GM19395 (cell line): ENCODE data around the gene PPFIBP2.

Experiments used
- ATAC-seq: cut with Tn5 transposase; IDR thresholded peaks from one replicate; pipeline ENCODE4 v1.9.1; 2021; ENCODE audit warnings: mild to moderate bottlenecking, moderate library complexity; ENCODE audit not compliant: unreplicated experiment

The PPFIBP2 gene

DNA sequence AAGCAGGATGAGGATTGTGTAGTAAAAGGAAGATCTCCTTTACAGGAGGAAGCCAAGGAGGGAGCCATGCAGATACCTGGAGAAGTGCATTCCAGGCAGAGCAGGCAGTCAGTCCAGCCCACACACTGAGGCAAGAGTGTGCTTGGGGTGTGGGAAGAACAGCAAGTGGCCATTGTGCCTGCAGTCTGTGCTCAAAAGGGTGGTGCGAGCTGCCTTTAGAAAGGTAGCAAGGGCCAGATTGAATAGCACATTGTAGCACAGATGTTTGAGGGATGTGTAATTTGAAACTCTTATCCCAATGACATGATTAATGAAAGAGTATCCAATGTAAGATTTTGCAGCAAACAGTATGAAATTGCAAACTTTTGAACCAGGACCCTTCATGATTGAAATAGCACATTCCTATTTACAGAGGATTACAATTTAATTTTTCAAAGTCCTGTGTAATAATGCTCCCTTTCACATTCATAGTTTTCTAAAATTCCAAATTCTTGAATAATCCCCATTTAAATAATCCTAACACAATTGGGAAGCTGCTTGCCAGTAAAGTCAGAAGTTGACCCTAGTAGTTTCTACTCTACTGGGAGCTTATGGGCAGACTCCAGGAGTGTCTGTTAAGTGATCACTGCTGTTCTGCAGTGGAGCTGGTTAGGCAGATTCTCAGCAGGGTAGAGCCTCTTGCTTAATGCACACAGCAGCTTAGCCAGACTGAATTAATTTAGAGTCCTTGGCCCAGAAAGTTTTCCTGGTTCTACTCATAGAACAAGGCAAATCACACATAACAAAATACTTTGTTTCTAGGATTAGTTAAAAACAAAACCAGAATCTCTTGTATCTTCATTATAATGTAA is 81.4 kb downstream of the PPFIBP2 start:
- ATAC-seq = no peak

GRCh38 chr11:7595951-7596350 is 82.2 kb downstream of the PPFIBP2 start:
- ATAC-seq = no peak

GRCh38 chr11:7596975-7597391 is 83.2 kb downstream of the PPFIBP2 start:
- no peak for ATAC-seq

DNA sequence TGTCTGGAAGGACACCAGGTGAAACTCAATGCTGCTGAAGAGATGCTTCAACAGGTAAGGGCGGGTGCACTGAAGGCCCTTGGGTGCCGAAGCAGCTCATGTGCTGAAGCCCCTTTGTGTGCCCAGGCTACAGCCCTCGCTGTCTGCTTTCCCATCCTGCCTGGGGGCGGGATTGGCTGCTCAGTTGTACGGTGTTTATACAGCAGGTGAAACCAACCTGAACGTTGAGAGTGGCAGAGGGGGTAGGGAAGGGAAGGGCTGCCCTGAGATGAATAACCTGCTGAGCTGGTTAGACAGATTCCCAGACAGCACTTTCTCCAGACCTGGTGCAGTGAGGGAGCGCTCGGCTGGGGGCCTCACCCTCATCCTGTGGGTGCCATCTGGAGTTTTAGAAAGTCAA is 83.8 kb downstream of the PPFIBP2 start:
- ATAC-seq = no peak

DNA sequence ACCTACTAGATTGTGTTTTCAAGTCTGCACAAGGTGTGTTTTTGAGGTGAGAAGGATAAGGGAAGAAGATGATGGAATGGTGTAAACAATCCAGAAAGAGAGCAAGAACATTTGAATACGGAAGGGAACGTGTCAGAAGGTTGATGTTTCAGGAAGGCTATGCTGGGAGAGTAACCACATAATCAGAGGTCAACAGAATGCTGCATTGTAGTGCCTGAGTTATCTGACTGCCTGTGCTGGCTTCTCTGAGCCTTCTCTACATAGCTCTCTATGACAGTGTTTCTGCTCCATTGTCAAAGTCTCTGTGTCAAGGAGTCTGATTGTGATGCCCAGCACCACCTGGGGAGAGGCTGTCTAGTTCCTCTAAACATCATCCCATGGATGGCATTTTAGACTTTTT is 85.4 kb downstream of the PPFIBP2 start:
- no peak for ATAC-seq

DNA sequence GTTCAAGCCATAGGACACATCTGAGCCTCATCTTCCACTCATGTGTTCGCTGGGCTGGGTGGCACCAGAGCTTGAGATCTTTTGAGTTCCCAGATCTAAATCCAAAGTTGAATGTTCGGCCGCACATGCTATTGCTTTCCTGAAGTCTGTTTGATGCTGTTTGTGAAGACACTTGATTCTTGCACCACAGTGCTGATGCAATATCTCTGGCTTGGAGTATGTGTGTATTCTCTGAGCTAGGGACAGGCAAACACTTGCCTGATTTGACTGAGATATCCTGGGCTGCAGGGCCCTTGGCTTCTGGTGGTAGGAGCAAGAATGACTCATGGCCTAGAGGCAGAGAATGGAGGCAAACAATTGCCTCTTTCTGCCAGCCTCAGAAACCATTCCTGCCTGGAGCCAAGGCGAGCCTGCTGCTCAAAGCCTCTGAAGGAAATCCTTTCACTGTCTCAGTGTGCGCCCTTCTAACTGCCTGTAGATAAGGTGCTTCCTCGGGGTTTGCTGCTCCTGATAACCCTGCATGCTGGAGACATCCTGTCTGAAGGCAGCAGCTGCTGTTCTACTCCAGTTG is 86.5 kb downstream of the PPFIBP2 start:
- ATAC-seq = no peak

DNA sequence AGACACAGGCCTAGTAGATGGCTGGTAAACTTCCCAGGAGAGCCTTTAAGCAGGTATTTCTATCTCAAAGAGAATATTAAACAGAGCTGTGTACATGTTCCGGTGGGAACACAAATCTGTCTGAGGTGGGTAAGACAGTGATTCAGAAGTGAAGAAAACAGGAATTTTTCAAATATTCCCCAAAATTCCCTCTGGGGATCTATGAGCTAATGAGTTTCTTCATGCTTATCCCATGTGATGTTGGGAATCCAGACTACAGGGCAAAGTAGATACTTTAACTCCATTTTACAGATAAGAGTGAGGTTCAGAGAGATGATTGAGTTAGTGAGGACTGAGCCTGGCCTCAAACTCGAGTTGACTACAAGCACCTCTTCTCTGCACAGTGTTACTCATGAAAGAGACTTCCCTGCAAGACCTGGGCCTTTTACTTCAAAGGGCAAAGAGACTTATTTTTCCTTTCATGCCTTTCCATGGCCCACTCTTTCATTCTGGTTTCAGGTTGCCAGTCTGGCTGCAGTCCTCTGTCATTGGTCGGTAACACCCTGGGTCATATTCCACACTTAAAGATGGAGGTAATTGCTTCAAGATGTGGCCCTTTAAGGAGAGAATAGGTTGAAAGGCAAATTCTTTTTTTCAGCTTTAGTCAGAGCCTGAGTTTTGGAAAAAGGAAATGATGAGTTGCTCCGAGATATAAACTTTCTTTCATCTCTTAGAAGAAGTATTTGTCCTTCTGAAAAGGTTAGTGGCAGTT is 89.4 kb downstream of the PPFIBP2 start:
- ATAC-seq = no peak

- ATAC-seq = no peak
Measured at GRCh38 chr11:7604331-7604955, 90.6 kb downstream of the PPFIBP2 start.

DNA sequence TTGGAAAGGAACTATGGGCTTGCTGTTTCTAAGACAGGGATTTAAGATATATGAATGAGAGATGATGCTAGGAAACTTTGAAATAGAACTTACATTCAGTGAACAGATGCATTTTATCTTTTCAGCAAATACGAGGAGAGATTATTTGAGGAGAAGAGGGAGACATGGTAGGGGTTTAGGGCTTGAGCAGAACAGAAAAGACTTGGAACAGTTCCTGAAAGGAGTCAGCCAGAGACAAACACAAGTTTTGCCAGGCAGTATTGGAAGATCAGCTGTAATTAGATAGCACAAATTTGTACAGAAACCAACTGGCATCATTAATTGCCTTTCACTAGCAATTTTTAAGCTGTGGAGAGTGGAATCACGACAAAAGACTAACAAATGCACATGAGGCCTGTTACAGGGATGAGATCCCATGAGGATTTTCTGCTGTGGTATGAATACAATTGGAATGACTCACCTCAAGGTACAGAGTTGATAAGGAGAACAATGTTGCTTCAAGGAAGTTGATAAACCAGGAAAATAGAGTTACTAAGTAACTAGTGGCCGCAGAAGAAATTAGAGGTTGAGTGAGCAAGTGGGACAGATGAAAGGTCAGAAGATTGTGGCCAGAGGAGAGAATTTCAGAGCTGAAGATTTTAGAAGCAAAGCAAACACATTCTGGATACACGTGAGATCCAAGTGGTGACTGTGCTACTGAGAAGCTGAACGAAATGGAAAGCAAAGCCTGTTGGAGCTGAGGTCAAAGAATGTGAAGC is 91.6 kb downstream of the PPFIBP2 start:
- ATAC-seq = no peak

DNA sequence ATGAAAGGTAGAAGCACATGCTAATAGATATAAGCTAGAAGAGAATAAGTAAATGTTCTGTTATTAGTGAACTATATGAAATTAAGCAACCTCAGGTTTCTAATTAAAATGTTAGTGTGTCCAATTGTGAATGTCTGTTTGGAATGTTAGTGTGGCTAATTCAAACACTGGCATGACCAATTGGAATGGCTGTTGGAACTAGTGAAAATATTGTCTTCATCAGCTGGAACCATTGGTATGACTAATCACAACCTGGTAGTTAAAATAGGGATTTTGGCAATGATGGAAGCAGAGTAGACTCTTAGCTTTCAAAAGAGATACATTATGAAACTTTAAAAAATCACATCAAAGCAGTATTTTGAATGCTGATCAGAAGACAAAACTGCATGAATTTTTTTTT is 92.7 kb downstream of the PPFIBP2 start:
- ATAC-seq = no peak

DNA sequence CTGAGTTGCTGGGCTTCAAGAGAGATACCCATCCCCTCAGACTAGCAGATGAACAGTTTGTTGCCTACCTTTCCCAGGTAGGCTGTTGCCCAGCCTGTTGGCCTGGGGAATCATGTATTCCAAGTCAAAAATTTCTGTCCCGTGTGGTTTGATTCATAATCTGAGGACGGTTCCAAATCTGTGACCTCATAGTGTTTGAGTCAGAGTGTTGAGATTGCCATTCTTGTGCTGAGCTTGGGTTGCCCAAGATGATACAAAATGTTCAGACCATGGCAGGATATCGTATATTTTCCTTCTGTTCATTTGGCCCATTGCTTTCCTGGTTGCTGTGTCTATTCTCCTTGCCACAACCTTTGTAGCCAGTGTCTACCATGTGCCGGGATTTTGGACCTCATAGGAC is 95.2 kb downstream of the PPFIBP2 start:
- no peak for ATAC-seq

DNA sequence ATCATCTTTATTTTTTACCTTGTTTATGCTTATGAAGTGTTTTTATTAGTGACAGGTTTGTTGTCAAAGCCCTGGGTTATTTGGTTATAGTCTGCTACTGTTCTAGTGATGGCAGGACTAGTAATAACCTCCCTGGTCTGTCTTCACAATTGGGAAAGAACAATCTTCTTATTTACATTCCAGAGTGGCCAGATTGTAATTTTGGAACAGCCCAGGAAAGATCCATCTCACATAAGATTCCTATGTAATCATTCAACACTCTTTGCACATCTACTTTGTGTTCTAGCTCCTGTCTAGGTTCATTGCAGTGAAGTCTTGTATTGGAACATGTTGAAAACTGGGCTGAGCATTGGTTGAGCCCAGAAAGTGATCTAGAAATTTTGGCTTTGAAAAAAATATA is 95.7 kb downstream of the PPFIBP2 start:
- no peak for ATAC-seq

DNA sequence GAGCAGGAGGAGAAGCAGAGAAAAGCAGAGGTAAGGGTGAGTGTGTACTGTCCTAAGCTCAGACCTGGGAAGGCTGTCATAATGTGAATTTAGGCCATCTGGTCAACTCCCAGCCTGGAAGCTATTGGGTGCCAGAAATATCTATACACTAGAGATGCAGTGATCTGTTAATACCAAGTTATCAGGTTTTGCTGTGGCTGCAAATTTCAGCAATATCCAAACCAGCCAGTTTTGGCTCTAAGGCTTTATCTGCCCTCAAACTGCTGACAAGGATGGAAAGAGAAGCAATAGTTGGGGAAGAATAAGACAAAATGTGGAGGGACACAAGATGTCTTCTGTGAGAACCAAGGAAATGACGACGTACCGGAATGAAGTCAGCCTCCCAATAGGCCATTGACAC is 96.6 kb downstream of the PPFIBP2 start:
- no peak for ATAC-seq

DNA sequence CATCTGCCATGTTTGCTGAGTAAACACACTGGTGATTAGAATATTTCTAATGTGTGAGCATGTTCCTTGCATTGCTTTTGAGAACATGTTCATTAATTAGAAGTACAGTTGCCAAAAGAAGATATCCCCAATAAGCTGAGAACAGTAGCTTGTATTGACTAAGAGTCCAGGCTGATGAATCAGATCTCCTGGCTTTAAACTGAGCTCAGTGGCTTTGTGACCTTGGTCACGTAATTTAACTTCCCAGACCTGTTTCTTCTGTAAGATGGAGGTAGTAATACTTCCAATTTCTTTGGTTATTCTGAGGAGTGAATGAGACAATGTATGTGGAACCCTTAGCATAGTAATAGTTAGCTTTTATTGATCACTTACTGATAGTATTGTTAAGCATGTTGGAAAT is 97.6 kb downstream of the PPFIBP2 start:
- no peak for ATAC-seq

DNA sequence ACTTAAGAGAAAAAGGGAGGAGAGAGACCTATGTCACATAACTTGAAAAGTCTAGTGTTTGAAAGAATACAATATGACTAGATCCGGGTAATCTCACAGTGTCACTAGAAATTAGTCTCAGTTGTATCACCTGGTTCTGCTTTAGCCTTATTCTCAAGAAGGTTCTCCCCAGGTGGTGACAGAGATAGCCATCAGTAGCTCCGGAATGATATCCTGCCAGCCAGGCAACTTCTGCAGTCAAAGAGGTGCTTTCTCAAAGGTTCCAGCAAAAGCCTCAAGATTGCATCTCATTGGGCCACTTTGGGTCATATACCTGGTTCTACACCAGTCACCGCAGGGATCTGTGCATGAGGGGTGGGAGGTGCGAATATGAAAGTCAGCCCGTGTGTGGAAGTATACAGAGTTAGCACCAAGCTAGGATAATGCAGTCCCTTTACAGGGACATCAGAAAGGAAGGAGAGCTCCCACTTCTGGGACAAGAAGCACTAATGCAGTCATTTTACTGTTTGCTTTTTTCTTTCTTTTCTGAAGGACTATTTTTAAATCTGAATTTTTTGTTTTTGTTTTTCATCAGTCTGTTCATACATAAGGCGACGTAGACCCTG is 98.4 kb downstream of the PPFIBP2 start:
- no peak for ATAC-seq

- ATAC-seq = no peak
Measured at GRCh38 chr11:7612661-7613393, 99.0 kb downstream of the PPFIBP2 start.

GRCh38 chr11:7613394-7613720 is 99.6 kb downstream of the PPFIBP2 start:
- no peak for ATAC-seq

DNA sequence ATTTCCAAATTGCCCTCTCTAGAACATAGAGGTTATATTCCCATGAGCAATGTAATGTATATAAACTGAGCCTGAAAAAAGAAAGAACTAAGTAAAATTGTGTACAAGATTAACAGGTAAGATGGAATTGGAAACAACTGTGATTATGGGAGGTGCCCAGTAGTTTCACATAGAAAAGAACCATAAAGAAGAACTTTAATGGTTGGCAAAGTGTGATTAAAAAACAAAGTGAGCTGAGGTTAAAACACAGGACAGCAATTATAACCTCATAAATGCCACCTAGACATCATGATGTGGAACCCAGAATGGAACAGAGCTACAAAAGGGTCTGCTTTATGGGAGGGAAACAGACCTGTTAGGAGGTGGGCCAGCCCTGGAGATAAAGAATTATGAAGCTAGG is 100.9 kb downstream of the PPFIBP2 start:
- ATAC-seq = no peak

GRCh38 chr11:7617032-7617431 is 103.2 kb downstream of the PPFIBP2 start:
- ATAC-seq = no peak

DNA sequence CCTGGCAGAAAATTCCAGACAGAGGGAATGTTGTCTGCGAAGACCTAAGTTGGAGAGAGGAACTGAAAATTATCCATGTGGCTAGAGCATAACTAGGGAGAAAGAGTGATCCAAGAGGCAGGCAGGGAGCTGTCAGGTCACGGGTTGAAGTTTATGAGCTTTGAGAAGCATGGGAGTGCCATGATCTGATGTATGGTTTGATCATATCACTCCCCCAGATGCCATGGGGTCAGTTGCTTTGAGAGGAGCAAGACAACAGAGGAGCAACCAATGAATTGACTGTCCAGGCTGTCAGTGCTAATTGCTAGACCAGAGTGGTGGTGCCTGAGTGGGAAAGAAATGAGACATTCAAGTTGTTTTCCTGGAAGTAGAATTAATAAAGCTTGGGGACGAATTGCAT is 105.5 kb downstream of the PPFIBP2 start:
- no peak for ATAC-seq
